ENCODE measurements around the gene NDST3.

DNA sequence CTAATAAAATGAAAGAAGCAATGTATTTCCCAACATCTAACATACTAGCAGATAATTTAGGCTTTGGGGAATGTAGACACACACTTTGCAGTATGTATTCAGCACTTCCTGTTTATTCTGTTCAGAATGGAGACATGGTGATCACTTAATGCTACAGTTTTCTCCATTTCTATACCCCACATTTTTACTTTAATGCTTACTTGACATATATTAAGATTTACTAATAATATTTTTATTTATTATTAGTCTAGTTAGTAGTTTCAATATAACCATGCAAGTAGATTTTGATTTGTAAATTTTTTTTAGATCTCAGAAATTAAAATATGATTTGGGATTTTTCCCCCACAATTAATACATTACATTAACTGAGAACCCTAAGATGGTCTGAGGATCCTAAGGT is 220.1 kb downstream of the NDST3 start:
- TF ChIP-seq, protein P1, sequence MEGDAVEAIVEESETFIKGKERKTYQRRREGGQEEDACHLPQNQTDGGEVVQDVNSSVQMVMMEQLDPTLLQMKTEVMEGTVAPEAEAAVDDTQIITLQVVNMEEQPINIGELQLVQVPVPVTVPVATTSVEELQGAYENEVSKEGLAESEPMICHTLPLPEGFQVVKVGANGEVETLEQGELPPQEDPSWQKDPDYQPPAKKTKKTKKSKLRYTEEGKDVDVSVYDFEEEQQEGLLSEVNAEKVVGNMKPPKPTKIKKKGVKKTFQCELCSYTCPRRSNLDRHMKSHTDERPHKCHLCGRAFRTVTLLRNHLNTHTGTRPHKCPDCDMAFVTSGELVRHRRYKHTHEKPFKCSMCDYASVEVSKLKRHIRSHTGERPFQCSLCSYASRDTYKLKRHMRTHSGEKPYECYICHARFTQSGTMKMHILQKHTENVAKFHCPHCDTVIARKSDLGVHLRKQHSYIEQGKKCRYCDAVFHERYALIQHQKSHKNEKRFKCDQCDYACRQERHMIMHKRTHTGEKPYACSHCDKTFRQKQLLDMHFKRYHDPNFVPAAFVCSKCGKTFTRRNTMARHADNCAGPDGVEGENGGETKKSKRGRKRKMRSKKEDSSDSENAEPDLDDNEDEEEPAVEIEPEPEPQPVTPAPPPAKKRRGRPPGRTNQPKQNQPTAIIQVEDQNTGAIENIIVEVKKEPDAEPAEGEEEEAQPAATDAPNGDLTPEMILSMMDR (IDR thresholded peaks at IDR 0.05; ENCODE audit: insufficient read depth, low read length, poor library complexity, severe bottlenecking): no peak
- no peak for TF ChIP-seq EZH2phosphoT487 (conservative IDR thresholded peaks at IDR 0.05; ENCODE audit: low read length)

Measured in SU-DHL-6 (cell line).